ENCODE data around the gene PISD.

GRCh38 chr22:31652911-31653684 lies 8.9 kb downstream of the PISD start:
- TF ChIP-seq CTCF (conservative IDR thresholded peaks at IDR 0.05) (no peak), EZH2 (IDR thresholded peaks at IDR 0.05; ENCODE audit: low read depth) (no peak)

Data from PC-9 (cell line).